HG03521 (cell line): ENCODE measurements around the gene SFTA2.
"Not testable (repeated sequence)": the region's sequence is repeated elsewhere in the genome, so short reads cannot be mapped to it uniquely, and the experiment has no call there.

Experiments
- ATAC-seq: cut with Tn5 transposase; IDR thresholded peaks from one replicate; pipeline ENCODE4 v1.9.1; 2021; ENCODE audit warnings: mild to moderate bottlenecking, moderate library complexity; ENCODE audit not compliant: unreplicated experiment

SFTA2 gene

DNA sequence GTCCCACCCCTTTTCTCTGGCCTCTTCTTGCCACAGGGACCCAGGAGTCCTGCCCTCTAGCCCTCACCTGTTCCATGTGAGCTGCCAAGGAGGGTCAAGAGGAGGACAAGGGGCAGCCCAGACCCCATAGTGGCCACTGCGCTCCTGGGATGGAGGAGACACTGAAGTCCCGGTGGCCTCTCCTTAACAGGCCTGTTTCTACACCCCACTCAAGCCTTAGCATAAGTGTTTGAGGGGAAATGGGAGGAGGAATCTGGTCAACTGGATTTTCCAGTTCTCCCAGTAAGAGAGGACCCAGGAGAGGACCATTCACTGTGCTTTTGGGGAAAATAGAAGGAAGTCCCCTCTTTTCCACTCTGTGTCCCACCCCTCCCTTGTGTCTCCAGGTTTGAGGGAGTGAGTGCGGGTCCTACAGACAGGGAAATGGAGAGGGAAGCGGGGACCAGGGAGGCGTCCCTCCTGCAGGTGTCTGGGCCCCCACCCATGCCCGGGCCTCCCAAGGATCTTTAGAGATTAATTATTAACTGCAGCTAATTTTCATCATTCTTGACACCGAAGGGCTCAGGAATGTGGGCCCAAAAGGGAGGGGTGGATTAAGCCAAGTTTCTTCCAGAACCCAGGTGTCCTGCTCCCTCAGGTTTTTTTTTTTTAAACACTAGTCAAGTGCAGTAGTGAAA lies at the start of gene SFTA2:
Gene SFTA2, minus strand, starts transcription at position 202 of the 677 bp plus-strand sequence. Its CDS starts 74 bp downstream, at position 128.
- no peak for ATAC-seq

DNA sequence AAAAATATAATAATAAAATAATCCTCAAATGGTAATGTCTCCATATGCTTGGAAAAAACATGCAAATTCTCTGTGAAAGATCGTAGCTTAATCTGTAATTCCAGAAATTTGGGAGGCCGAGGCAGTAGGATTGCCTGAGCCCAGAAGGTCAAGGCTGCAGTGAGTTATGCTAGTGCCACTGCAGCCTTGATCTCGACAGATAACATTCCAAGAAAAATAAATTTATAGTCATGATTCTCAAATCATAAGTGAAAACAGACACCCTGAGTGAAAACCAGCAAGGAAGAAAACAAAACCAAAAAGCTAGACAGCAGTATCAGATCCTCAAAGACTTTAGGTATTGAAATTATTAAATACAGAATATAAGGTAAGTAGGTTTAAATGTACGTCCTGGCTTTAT lies 47.7 kb upstream of the SFTA2 start:
- ATAC-seq: no peak

DNA sequence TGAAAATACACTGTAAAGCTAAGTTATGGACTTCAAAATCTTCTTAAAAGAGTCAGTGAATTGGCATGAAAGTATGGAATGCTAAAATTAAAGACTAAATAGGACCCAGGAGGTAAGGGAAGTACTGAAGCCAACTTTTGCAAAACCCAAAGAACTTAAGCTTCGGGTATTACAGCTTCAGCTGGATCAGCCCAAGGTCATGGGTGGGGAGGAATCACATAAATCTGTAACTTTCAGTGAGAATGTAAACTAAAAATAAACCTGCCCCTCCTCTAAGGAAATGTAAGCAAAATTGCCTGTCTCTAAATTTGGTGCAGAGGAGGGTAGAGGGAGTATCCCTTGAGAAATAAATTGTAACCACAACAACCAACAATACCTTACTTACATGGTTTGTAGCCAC lies 47.2 kb upstream of the SFTA2 start:
- no peak for ATAC-seq

DNA sequence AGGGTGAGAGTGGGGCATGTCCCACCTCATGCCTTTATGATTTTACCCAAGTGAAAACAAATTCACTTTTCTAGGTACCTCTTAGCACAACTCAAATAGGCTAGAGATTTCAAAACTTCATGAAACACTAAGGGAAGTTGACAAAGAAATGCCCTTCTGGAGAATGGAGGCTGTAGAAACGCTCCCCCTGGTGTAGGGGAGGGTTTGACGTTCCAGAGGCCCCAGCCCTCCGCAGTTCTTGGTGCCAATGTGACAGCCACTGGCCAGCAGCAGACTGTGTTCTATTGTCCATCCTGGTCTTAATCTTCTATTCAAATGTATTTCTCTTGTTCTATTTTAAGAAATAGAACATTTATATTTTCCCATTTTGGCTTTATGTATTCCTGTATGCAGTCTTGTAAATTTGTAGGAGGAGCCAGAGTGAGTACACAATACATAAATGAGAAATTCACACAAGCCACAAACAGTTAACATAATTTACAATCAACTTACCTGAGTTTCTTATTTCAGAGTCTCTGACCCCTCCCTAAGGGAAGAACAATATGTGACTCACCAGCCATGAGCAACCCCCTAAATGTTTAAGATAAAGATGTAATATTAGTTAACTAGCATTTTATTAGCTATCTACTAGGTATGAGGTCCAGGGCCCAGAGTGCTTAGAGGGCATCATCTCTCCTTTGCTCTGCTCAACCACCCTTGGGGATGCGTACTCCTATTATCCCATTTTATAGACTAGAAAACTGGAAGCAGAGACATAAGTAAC lies 42.7 kb upstream of the SFTA2 start:
- ATAC-seq: no peak

DNA sequence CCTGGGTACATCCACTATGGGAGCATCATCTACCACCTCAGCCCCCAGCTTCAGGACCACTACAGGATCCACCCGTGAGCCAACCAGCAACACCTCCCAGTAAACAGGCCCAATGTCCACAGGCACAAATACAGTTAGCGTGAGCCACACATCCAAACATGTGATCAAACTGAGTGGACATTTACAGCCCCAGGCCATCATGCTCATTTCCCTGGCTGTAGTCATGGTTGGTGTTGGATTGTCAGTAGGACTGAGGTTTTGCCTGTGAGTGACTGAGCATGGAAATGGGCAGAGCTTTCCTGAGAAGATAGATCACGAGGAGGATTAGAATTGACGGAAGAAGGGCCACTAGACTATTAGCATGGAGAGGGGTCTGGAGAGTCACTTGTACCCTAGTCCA lies 40.8 kb upstream of the SFTA2 start:
- ATAC-seq: no peak

DNA sequence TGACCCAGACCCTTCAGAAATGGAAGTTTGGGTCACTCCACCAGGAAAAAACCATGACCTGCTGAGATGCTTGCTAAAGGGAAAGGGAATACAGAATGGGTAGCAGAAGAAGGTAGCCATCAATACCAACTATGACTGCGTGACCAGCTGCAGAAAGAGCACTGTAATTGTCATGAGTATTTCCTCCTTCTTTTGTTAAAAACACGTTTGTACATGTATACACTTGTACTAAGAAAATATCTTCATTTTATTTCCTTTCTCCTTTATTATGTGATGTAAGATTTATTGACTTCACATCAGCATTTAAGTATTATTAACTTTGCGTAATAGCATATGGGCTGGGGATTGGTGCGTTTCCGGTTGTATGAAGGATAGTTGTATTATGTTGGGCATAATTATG lies 39.0 kb upstream of the SFTA2 start:
- ATAC-seq: no peak

DNA sequence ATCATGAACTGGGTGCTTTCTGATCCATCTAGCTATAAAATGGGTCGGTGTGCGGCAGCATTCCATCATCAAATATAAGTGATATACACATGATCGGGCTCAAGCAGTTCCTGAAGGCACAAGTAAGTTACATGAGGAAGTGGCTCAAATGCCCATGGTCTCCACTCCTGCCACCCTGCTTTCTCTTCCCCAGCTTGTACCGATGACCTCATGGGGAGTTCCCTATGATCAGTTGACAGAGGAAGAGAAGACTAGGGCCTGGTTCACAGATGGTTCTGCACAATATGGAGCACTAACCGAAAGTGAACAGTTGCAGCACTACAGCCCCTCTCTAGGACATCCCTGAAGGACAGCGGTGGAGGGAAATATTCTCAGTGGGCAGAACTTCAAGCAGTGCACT lies 37.2 kb upstream of the SFTA2 start:
- not testable (repeated sequence) for ATAC-seq

DNA sequence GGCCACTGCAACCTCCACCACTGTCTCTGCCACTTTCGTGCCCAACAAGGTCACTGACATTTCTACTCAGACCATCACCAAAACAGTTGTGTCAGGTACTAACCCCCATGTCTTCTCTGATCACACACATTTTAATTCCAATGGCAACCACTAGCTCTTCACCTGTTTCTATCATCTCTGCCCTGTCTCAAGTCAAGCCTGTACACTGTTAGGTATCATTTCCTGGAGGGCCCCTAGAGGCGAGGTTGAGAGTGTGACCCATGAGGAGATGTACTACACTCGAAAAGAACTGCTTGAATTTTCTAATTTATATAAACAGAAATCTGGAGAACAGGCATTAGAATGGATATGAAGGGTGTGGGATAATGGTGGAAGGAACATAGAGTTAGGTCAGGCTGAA lies 34.2 kb upstream of the SFTA2 start:
- no peak for ATAC-seq

DNA sequence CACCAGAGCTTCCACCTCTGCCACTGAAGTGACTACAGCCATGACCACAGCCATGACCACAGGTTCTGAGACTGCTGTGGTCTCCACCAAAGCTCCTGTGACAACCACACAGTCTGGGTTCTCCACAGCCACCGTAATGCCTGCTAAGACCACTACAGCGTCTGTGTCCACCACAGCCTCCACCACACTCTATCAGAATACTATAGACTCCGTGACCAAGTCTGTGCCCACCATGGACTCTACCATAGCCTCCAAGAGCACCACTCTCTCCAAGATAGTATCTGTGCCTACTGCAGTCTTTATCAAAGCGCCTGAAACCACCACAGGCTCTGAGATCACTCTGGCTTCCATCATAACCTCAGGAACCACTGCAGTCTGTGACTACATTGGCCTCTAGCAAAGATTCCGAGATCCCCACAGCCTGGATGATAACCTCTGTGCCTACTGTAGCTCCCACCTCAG lies 33.2 kb upstream of the SFTA2 start:
- no peak for ATAC-seq

DNA sequence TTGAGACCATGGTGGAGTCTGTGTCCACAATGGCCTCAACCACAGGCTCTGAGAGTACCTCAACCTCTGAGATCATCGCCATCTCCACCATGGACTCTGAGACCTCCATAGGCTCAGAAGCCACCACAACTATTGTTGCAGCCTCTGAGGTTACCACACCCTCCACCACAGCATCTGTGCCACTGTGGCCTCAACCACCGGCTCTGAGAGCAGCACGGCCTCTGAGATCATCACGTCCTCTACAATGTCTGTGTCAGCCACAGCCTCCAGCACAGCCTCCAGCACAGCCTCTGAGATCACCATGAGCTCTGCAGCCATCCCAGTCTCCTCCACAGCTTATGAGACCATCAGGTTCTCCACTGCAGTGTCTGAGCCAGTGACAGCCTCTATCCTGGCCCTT lies 32.1 kb upstream of the SFTA2 start:
- no peak for ATAC-seq

DNA sequence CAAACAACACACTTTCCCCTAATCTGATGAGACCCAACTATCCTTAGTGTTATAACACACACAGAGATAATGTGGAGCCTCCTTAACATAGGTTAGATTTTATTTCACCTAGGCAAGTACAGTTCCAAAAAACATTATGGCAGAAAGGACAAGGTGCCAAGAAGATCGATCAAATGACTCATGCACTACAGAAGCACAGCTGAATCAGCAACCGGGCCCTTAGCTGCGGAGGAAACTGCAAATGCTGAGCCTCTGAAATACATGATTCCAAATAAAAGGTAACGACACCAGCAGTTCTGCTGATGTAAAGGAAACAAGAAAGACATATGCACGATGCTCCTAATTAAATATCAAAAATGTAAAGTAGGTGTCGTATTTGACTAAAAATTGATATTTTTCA lies 31.7 kb upstream of the SFTA2 start:
- ATAC-seq: no peak

DNA sequence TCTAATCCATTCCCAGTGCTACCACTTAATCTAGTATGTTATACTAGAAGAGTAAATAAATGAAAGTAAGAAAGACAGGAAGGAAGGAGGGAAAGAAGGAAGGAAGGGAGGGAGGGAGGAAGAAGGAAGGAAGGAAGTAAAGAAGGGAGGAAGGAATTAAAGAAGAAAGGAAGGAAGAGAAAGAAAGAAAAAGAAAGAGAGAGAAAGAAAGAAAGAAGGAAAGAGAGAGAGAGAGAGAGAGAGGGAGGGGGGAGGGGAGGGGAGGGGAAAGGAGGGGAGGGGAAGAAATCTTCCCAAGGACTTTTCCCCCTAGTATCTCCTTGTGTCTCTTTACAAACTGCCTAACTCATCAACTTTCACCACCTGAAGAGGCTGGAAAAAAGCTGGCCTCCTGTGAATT lies 30.7 kb upstream of the SFTA2 start:
- ATAC-seq: no peak

DNA sequence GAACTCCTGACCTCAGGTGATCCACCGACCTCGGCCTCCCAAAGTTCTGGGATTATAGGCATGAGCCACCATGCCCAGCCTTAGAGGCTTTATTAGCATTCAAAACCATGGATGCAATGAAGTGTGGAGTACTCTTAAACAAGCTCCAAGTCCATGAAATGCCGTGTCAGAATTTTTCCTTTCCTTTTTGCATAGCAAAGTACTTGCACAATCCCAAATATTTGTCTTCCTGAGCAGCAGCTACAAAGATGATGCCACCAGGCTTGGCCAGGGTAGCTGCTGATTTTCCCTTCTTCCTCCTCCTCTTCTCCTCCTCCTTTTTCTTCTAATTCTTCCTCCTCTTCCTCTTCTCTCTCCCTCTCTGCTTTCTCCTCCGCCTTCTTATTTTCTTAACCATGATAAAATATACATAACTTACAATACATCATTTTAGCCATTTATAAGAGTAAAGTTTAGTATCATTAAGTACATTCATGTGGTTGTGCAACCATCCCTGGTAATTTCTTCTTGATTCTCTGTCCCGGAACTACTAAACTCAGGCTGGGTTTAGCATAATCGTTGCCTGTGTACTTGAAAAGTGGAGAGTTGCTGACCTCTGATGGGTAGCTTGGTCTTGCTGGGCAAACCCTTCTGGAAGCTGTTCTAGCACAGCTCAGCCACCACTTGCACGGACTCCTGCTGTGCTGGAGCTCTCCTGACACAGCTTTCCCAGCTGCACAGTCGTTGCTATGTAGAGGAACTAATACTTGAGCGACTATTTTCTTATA lies 29.1 kb upstream of the SFTA2 start:
- ATAC-seq: no peak

DNA sequence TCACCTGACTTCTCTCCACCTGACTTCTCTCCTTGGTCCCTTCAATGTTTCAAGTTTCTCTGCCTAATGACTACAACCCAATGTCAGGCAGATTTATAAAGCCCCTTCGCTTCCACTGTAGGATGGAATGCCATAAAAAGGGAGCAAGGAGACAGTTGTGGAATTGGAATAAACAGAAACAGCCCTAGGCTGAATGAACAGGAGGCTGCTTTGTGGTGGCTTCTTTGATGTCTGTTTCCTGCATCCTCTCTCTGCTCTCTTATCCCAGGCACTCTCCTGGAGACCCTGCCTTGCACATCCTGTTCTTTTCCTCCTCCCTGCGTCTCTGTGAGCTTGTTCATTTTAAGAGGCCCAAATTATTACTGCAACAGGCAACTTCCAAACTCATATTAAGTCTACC lies 25.7 kb upstream of the SFTA2 start:
- no peak for ATAC-seq

DNA sequence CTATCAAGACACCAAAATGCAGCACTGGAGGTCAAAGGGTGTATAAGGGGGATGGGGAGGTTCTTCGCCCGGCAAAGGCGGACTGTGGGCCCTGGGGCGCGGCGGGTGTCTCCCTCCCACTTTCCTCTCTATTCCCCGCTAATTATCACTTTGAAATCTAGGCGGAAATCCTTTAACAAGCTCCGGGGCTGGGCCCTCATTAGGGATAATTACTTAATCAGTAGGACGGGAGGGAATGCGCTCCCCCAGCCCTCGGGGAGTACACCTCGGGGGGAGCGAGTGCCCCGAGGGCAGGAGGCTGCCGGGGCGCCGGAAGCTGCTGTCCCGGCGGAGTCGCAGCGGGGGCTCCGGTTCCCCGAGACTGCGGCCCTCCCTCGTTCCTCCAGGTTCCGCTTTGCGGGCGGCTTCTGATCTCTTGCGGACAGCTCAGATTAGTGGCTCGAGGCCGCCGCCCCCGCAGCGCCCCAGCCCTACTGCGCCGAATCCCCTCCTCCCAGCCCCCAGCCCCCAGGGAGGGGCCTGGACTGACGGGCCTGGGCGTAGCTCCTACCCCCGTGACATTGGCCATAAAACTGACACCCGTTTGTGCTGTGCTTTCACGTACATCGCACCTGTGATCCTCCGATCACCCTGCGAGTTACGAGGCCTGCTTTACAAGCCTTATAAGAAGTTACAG lies 23.5 kb upstream of the SFTA2 start:
- peak; percentile 49 for ATAC-seq

DNA sequence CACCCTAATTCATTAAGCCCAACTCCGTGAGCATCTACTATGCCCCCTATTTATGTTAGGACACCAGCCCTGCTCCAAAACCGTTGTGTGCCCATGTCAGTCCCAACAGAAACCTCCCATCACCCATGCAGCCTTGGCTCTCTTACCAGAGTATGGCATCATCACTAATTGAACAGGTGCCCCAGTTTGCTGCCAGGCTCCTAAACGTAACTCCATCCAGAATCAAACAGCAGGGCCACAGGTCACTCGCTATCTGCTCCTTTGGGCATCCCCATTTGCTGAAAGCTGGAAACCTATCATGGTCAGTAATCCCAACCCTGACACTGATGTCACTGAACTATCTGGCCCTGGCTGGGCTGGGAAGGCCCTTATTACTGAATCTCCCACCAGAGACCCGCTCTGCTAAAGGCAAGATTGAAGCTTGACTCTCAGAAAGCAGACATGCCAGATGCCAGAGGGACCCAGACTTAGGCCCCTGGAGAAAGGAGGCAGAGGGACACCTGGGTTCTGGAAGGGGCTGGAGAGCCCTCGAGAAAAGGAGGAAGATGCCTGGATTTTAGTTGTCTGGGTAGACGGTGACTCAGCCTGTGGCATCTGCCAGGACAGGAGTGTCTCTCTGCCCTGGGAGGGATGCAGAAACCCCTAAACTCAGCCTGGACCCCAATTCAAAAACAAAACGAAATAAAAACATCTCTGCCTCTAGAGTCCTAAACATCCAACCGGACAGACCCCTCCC lies 22.8 kb upstream of the SFTA2 start:
- ATAC-seq: no peak

DNA sequence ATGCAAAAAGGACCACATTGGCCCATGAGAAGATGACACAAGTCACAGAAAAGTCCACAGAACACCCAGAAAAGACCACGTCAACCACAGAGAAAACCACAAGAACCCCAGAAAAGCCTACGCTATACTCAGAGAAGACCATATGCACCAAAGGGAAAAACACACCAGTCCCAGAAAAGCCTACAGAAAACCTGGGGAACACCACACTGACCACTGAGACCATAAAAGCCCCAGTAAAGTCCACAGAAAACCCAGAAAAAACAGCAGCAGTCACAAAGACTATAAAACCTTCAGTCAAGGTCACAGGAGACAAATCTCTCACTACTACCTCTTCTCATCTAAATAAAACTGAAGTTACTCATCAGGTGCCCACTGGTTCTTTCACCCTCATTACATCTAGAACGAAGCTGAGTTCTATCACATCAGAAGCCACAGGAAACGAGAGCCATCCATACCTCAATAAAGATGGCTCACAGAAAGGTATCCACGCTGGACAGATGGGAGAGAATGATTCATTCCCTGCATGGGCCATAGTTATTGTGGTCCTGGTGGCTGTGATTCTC lies 20.0 kb upstream of the SFTA2 start:
- ATAC-seq: no peak

DNA sequence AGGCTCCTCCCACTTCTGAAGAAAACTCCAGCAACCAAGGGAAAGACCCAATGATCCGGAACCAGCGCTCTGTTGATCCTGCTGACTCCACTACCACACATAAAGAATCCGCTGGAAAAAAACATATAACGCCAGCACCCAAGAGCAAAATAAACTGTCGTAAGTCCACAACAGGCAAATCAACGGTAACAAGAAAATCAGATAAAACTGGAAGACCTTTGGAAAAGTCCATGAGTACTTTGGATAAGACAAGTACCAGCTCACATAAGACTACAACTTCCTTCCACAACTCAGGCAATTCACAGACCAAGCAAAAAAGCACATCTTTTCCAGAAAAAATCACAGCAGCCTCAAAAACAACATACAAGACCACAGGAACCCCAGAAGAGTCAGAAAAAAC lies 16.8 kb upstream of the SFTA2 start:
- ATAC-seq: no peak

DNA sequence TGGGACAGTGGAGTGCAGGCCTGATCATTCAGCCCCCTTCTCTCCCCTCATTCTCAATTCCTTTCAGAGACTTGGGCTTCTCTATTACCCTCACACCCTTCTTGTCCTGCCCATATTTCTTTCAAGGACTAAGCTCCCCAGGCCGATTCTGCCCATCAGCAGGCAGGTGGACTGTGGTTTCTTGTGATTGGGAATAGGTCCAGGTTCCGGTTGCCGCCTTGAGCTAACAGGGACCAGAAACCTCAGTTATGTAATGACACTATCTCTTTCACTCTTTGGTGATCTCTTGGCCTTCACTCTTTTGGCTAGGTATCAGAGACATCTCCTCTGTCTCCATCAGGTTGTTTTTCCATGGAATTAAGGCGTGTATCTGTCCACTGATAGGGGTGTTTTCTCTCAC lies 15.3 kb upstream of the SFTA2 start:
- ATAC-seq: no peak

DNA sequence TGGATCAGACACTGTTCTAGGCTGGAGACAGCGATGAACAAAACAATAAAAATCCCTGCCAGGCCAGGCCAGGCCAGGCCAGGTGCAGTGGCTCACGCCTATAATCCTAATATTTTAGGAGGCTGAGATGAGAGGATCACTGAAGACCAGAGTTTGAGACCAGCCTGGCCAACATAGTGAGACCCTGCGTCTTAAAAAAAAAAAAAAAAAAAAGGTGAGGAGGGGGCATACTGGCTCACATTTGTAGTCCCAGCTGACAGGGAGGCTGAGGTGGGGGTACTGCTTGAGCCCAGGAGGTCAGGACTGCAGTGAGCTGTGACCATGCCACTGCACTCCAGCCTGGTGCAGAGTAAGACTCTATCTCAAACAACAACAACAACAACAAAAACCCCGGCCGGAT lies 13.3 kb upstream of the SFTA2 start:
- ATAC-seq: no peak
